Activated naive CD8-positive, alpha-beta T cell treated with anti-CD3 and anti-CD28 coated beads for 36 hours (primary cell): Measurements from ENCODE around the gene COL28A1. TPM values are rescaled to one million over a fixed set of nuclear protein-coding genes. Genes with fewer than 3 reads are reported as not detected.

Experiments used
- DNase-seq: peaks from one replicate; pipeline ENCODE4 v3.0.0; 2021
- H3K27ac Mint-ChIP-seq: one replicate; pipeline ENCODE4 v1.8.0; 2022; ENCODE audit warnings: mild to moderate bottlenecking, moderate library complexity, mixed read lengths
- H3K27me3 Mint-ChIP-seq: one replicate; pipeline ENCODE4 v1.8.0; 2022; ENCODE audit warnings: mild to moderate bottlenecking, mixed read lengths
- H3K36me3 Mint-ChIP-seq: one replicate; pipeline ENCODE4 v1.8.0; 2021; ENCODE audit warnings: mild to moderate bottlenecking, mixed read lengths
- H3K4me1 Mint-ChIP-seq: one replicate; pipeline ENCODE4 v1.8.0; 2021; ENCODE audit warnings: mixed read lengths
- H3K4me3 Mint-ChIP-seq: one replicate; pipeline ENCODE4 v1.8.0; 2022; ENCODE audit warnings: mild to moderate bottlenecking, moderate library complexity, mixed read lengths
- H3K9me3 Mint-ChIP-seq: one replicate; pipeline ENCODE4 v1.8.0; 2022; ENCODE audit warnings: mixed read lengths
- total RNA-seq, 2 experiments: library from RNA; stranded (reverse); gene quantifications; one replicate each; pipeline ENCODE4 v1.2.3, GENCODE V29; 2021

The COL28A1 gene
- total RNA-seq, 2 experiments from 2014 or later: 0.04 TPM; not detected in 1

- DNase-seq: no peak
- Mint-ChIP-seq H3K27me3 (peaks cover 3% of the 10 kb centered on the region), H3K36me3 (no peaks in the 10 kb centered on the region), H3K4me3 (no peak overlapping the region), H3K4me1 (no peaks in the 10 kb centered on the region), H3K27ac (no peak overlapping the region), H3K9me3 (no peaks in the 10 kb centered on the region)
Observed at GRCh38 chr7:7309203-7309602, 226.5 kb downstream of the COL28A1 start.

Other genes starting within 250 kb of the COL28A1 start
- 10 to 100 TPM; 55.3 to 60.2 TPM for gene MIOS, start 31.0 kb upstream of the COL28A1 start, total RNA-seq
- 10 to 100 TPM; 13.2 to 13.7 TPM for gene UMAD1, start 104.9 kb upstream of the COL28A1 start, total RNA-seq
- gene RPA3, start 182.7 kb upstream of the COL28A1 start, total RNA-seq: 100 to 1,000 TPM; 168 to 174 TPM